ENCODE results near the gene PRPS2.

Gene PRPS2

GRCh38 chrX:12767856-12768255, 23.4 kb upstream of the PRPS2 start:
- Histone ChIP-seq H2AFZ (ENCODE audit: low read length) (no peak overlapping the region), H3K4me2 (ENCODE audit: low read depth, low read length, poor library complexity, severe bottlenecking) (no peak overlapping the region), H3F3A (ENCODE audit: low read depth) (no peaks in the 10 kb centered on the region), H3K9me2 (replicated peaks; ENCODE audit: low read depth, low read length) (no peaks in the 10 kb centered on the region), H3K36me3 (ENCODE audit: insufficient read depth, low read length) (no peaks in the 10 kb centered on the region), H3K4me3 (ENCODE audit: low read length, poor library complexity, severe bottlenecking) (no peak overlapping the region), H3K4me1 (ENCODE audit: insufficient read depth, low read length, poor library complexity, severe bottlenecking) (no peaks in the 10 kb centered on the region), H3K27me3 (ENCODE audit: insufficient read depth, low read length, poor library complexity, severe bottlenecking) (no peaks in the 10 kb centered on the region), H3K79me2 (ENCODE audit: insufficient read depth, low read length) (no peaks in the 10 kb centered on the region), H3K9ac (ENCODE audit: low read depth, low read length, poor library complexity, severe bottlenecking) (no peak overlapping the region), H3K9me3 (ENCODE audit: insufficient read depth, low read depth, low read length) (no peaks in the 10 kb centered on the region), H4K20me1 (ENCODE audit: insufficient read depth, low read length, poor library complexity, severe bottlenecking) (no peaks in the 10 kb centered on the region)
- no peak for TF ChIP-seq CTCF (conservative IDR thresholded peaks at IDR 0.05; ENCODE audit: low read length)
- no peak for TF ChIP-seq EZH2phosphoT487 (IDR thresholded peaks at IDR 0.05; ENCODE audit: borderline replicate concordance)

- Histone ChIP-seq H3K4me1 (ENCODE audit: insufficient read depth, low read length, poor library complexity, severe bottlenecking) (no peaks in the 10 kb centered on the region), H3K27me3 (ENCODE audit: insufficient read depth, low read length, poor library complexity, severe bottlenecking) (no peaks in the 10 kb centered on the region), H3K9me3 (ENCODE audit: insufficient read depth, low read depth, low read length) (no peaks in the 10 kb centered on the region), H3F3A (ENCODE audit: low read depth) (no peaks in the 10 kb centered on the region), H3K36me3 (ENCODE audit: insufficient read depth, low read length) (no peaks in the 10 kb centered on the region), H3K4me3 (ENCODE audit: low read length, poor library complexity, severe bottlenecking) (no peak overlapping the region), H3K9me2 (replicated peaks; ENCODE audit: low read depth, low read length) (no peaks in the 10 kb centered on the region), H3K79me2 (ENCODE audit: insufficient read depth, low read length) (no peaks in the 10 kb centered on the region), H3K4me2 (ENCODE audit: low read depth, low read length, poor library complexity, severe bottlenecking) (no peak overlapping the region), H2AFZ (ENCODE audit: low read length) (no peak overlapping the region), H4K20me1 (ENCODE audit: insufficient read depth, low read length, poor library complexity, severe bottlenecking) (no peaks in the 10 kb centered on the region), H3K9ac (ENCODE audit: low read depth, low read length, poor library complexity, severe bottlenecking) (no peak overlapping the region)
- TF ChIP-seq CTCF (conservative IDR thresholded peaks at IDR 0.05; ENCODE audit: low read length), result peak; percentile 29
- TF ChIP-seq EZH2phosphoT487 (IDR thresholded peaks at IDR 0.05; ENCODE audit: borderline replicate concordance), result no peak
Observed at GRCh38 chrX:12768491-12768890, 22.7 kb upstream of the PRPS2 start.

- no peaks in the 10 kb centered on the region for H3K27me3 ChIP-seq (ENCODE audit: insufficient read depth, low read length, poor library complexity, severe bottlenecking)
- H2AFZ ChIP-seq (ENCODE audit: low read length), result no peak overlapping the region
- no peaks in the 10 kb centered on the region for H3K36me3 ChIP-seq (ENCODE audit: insufficient read depth, low read length)
- H3K9me3 ChIP-seq (ENCODE audit: insufficient read depth, low read depth, low read length), result no peaks in the 10 kb centered on the region
- no peaks in the 10 kb centered on the region for H3K9me2 ChIP-seq (replicated peaks; ENCODE audit: low read depth, low read length)
- H3K4me3 ChIP-seq (ENCODE audit: low read length, poor library complexity, severe bottlenecking), result no peak overlapping the region
- H3K79me2 ChIP-seq (ENCODE audit: insufficient read depth, low read length), result no peaks in the 10 kb centered on the region
- H4K20me1 ChIP-seq (ENCODE audit: insufficient read depth, low read length, poor library complexity, severe bottlenecking), result no peaks in the 10 kb centered on the region
- no peak overlapping the region for H3K4me2 ChIP-seq (ENCODE audit: low read depth, low read length, poor library complexity, severe bottlenecking)
- no peaks in the 10 kb centered on the region for H3K4me1 ChIP-seq (ENCODE audit: insufficient read depth, low read length, poor library complexity, severe bottlenecking)
- H3F3A ChIP-seq (ENCODE audit: low read depth), result no peaks in the 10 kb centered on the region
- H3K9ac ChIP-seq (ENCODE audit: low read depth, low read length, poor library complexity, severe bottlenecking), result no peak overlapping the region
- TF ChIP-seq EZH2phosphoT487 (IDR thresholded peaks at IDR 0.05; ENCODE audit: borderline replicate concordance) (no peak), CTCF (conservative IDR thresholded peaks at IDR 0.05; ENCODE audit: low read length) (peak; percentile 62)
Observed at GRCh38 chrX:12770440-12770839, 20.8 kb upstream of the PRPS2 start.

All from Loucy (cell line).